ENCODE results near the gene NPAS3.

The NPAS3 gene

DNA sequence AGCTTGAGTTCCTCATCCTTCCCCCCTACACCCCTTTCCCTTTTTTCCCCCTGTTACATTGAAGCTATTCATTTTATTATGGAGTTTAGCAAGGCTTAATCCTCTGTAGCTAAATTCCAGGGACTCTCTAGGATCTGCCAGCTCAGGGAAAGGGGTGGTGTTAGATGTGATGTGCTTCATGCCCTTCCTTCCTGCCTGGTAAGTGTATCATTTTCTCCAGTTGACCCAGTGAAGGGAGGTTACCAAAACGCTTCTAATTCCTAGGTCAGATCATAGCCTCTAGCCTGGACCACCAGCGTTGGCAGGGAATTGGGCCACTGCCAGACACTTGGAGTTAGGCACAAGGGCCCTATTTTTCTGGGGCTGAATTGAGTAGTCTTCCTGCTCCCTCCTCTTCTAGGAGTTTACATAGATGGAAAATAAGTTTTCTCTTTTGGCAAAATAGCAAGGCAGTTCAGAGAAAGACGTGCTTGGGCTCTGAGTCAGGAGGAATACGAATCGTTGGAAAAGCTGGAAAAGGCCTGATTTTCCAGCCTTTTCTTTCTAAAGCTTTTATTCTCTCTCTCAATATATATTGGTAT is 88.3 kb downstream of the NPAS3 start:
- no peak for TF ChIP-seq SIN3A (IDR thresholded peaks at IDR 0.05; ENCODE audit: borderline replicate concordance, insufficient read depth, low read length)
- TF ChIP-seq, protein P1, sequence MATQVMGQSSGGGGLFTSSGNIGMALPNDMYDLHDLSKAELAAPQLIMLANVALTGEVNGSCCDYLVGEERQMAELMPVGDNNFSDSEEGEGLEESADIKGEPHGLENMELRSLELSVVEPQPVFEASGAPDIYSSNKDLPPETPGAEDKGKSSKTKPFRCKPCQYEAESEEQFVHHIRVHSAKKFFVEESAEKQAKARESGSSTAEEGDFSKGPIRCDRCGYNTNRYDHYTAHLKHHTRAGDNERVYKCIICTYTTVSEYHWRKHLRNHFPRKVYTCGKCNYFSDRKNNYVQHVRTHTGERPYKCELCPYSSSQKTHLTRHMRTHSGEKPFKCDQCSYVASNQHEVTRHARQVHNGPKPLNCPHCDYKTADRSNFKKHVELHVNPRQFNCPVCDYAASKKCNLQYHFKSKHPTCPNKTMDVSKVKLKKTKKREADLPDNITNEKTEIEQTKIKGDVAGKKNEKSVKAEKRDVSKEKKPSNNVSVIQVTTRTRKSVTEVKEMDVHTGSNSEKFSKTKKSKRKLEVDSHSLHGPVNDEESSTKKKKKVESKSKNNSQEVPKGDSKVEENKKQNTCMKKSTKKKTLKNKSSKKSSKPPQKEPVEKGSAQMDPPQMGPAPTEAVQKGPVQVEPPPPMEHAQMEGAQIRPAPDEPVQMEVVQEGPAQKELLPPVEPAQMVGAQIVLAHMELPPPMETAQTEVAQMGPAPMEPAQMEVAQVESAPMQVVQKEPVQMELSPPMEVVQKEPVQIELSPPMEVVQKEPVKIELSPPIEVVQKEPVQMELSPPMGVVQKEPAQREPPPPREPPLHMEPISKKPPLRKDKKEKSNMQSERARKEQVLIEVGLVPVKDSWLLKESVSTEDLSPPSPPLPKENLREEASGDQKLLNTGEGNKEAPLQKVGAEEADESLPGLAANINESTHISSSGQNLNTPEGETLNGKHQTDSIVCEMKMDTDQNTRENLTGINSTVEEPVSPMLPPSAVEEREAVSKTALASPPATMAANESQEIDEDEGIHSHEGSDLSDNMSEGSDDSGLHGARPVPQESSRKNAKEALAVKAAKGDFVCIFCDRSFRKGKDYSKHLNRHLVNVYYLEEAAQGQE (IDR thresholded peaks at IDR 0.05; ENCODE audit: insufficient read depth in 1 of 2, low read depth in 2 of 2, low read length in 2 of 2), result no peak
- TF ChIP-seq TAF1 (IDR thresholded peaks at IDR 0.05; ENCODE audit: borderline replicate concordance, insufficient read depth, low read length), result no peak
- no peak for TF ChIP-seq POLR2AphosphoS5 (IDR thresholded peaks at IDR 0.05; ENCODE audit: low read depth, low read length)
- TF ChIP-seq FOXP2 (optimal IDR thresholded peaks at IDR 0.05; ENCODE audit: borderline replicate concordance, extremely low read depth, extremely low read length, insufficient read depth), result no peak

DNA sequence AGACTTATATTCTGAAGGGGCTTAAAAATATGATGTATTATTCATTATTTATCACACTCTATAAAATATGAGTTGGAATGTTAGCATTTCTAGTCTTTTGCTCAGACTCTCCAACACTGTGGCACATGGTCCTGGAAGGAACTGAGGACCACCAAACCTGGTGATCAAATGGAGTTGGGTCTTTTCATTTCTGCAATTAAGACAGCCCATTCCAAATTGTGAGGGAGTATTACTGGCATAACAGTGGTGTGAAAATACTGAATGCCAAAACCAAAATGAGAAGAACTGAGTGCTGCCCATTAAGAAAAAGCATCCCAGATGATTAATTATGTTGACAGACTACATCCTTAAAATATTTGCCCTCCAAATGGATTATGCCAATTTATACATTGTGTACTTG is 90.8 kb downstream of the NPAS3 start:
- TF ChIP-seq TAF1 (IDR thresholded peaks at IDR 0.05; ENCODE audit: borderline replicate concordance, insufficient read depth, low read length) (no peak), FOXP2 (optimal IDR thresholded peaks at IDR 0.05; ENCODE audit: borderline replicate concordance, extremely low read depth, extremely low read length, insufficient read depth) (no peak), POLR2AphosphoS5 (IDR thresholded peaks at IDR 0.05; ENCODE audit: low read depth, low read length) (no peak), SIN3A (IDR thresholded peaks at IDR 0.05; ENCODE audit: borderline replicate concordance, insufficient read depth, low read length) (no peak)
- TF ChIP-seq, protein P1 (IDR thresholded peaks at IDR 0.05; ENCODE audit: insufficient read depth in 1 of 2, low read depth in 2 of 2, low read length in 2 of 2), result no peak

- TF ChIP-seq FOXP2 (optimal IDR thresholded peaks at IDR 0.05; ENCODE audit: borderline replicate concordance, extremely low read depth, extremely low read length, insufficient read depth) (no peak), TAF1 (IDR thresholded peaks at IDR 0.05; ENCODE audit: borderline replicate concordance, insufficient read depth, low read length) (no peak), POLR2AphosphoS5 (IDR thresholded peaks at IDR 0.05; ENCODE audit: low read depth, low read length) (no peak), SIN3A (IDR thresholded peaks at IDR 0.05; ENCODE audit: borderline replicate concordance, insufficient read depth, low read length) (no peak)
- TF ChIP-seq, protein P1 (IDR thresholded peaks at IDR 0.05; ENCODE audit: insufficient read depth in 1 of 2, low read depth in 2 of 2, low read length in 2 of 2), result no peak
Measured at GRCh38 chr14:33030386-33030785, 91.7 kb downstream of the NPAS3 start.

DNA sequence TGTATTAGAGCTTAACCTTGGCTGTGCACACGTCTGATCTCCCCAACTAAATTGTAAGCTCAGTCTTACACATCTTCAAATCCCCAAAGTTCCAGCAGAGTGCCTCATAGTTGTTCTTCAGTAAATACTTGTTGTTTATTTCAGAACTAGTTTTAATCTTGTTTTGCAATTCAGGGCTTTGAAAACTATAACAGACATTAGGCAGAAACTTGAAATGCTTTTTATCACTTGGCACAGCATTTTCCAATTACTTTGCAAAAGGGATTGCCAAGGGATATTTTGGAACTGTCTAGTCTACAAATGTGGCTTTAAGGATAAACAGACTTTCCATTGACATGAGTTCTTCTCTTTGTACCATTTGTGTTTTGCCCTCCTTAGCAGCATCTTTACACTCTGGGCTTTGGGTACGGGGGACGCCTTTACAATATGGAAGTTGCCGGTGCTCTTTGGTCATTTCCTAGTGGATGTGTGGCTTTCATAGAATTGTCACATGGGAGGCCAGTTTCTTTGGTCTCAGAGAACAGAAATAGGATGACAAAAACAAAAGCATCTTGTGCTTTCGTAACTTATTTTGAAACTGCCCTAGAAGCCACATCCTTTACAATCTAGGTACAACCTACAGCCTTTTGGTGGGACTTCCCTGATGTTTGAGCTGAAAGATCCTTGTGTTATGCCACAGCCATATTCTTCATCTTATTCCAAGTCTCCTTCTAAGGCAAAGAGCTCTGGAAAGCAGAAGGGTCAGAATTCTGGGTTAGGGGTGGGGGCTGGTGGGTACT is 96.9 kb downstream of the NPAS3 start:
- TF ChIP-seq FOXP2 (optimal IDR thresholded peaks at IDR 0.05; ENCODE audit: borderline replicate concordance, extremely low read depth, extremely low read length, insufficient read depth), result no peak
- TF ChIP-seq, protein P1 (IDR thresholded peaks at IDR 0.05; ENCODE audit: insufficient read depth in 1 of 2, low read depth in 2 of 2, low read length in 2 of 2), result no peak

Data from PFSK-1 (cell line).